Esophagus muscularis mucosa (tissue), 3 donors: ENCODE data around the gene PC.

Experiments
- CTCF ChIP-seq, 3 experiments: fragments of 200-600 bp in 2 of 3; fragments of 450-650 bp in 1 of 3; sonication (generic) in 2 of 3; IDR thresholded peaks; one replicate each; pipeline ENCODE4 v1.5.1; 2017 to 2019; ENCODE audit warnings: antibody characterized with exemption in 3 of 3, mild to moderate bottlenecking in 2 of 3, moderate library complexity in 1 of 3
- POLR2AphosphoS5 ChIP-seq, 2 donors: sonication (generic); formaldehyde crosslinking; IDR thresholded peaks; one replicate each; pipeline ENCODE4 v1.6.1; 2017; ENCODE audit warnings: antibody characterized with exemption in 2 of 2

- no peak for TF ChIP-seq CTCF (IDR thresholded peaks at IDR 0.05)
- TF ChIP-seq POLR2AphosphoS5 (IDR thresholded peaks at IDR 0.05) = no peak
Measured at GRCh38 chr11:66967670-66968425, 9.7 kb upstream of the PC start.
